Chondrocyte (in vitro differentiated cells): Measurements from ENCODE around the gene ZNF740. TPM values are rescaled to one million over a fixed set of nuclear protein-coding genes. Genes with fewer than 3 reads are reported as not detected.
"Not testable (repeated sequence)": the region's sequence is repeated elsewhere in the genome, so short reads cannot be mapped to it uniquely, and the experiment has no call there.

Experiments used
- DNase-seq: peaks from one replicate; pipeline ENCODE4 v3.0.0; 2021; ENCODE audit warnings: mixed read lengths, low spot score
- H3K27ac Mint-ChIP-seq: one replicate; pipeline ENCODE4 v1.8.0; 2021; ENCODE audit warnings: mild to moderate bottlenecking, moderate library complexity, mixed read lengths; ENCODE audit not compliant: unreplicated experiment
- H3K27me3 Mint-ChIP-seq: 2 replicates; pipeline ENCODE4 v1.8.0; 2021; ENCODE audit warnings: low read depth, mixed read lengths
- H3K36me3 Mint-ChIP-seq: 2 replicates; pipeline ENCODE4 v1.8.0; 2021; ENCODE audit warnings: low read depth, mixed read lengths
- H3K4me1 Mint-ChIP-seq: 2 replicates; pipeline ENCODE4 v1.8.0; 2021; ENCODE audit warnings: low read depth, mild to moderate bottlenecking, mixed read lengths
- H3K4me3 Mint-ChIP-seq: one replicate; pipeline ENCODE4 v1.8.0; 2021; ENCODE audit warnings: mild to moderate bottlenecking, moderate library complexity, mixed read lengths; ENCODE audit not compliant: unreplicated experiment
- H3K9me3 Mint-ChIP-seq: 2 replicates; pipeline ENCODE4 v1.8.0; 2021; ENCODE audit warnings: low read depth, mixed read lengths
- total RNA-seq: library from RNA; stranded (reverse); gene quantifications from 3 replicates; pipeline ENCODE4 v1.2.1, GENCODE V29; 2021
- TF ChIP-seq, protein P1 (sequence below): fragments of 200-600 bp; sonication (generic); IDR thresholded peaks from 2 replicates; pipeline ENCODE4 v1.5.0; 2021; ENCODE audit warnings: antibody characterized with exemption, mild to moderate bottlenecking, moderate library complexity

ZNF740 gene
- total RNA-seq, 1 donor from 2014 or later = 36.7 TPM

DNA sequence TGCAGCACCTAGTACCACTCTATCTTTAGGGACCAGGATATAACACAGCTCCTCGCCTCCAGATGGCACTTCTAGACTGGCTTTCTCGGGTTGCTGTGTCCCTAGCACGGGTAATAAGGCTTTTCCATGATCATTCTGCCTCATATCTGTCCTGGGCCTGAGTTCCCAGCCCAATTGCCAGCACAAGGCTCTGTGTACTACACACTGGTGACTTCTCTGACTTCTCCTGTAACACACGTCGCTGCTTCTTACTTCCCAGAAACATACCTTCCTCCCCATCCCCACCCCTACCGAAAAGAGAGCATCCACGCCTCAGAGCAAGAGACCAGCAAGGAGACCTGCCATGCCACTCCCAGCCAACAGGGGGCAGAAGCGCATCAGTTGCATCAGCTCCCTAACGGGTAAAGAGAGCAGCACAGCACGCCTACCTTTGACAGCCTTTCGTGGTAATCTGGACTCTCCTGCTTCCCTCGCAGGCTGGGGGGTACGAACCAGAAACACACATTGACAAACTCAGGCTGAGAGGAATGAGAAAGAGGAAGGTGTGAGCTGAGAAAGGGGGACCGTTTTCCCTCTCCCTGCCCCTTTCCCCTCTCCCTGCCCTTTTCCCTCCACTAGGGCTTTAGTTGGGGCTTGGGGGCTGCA lies 21.2 kb upstream of the ZNF740 start:
- TF ChIP-seq, protein P1, sequence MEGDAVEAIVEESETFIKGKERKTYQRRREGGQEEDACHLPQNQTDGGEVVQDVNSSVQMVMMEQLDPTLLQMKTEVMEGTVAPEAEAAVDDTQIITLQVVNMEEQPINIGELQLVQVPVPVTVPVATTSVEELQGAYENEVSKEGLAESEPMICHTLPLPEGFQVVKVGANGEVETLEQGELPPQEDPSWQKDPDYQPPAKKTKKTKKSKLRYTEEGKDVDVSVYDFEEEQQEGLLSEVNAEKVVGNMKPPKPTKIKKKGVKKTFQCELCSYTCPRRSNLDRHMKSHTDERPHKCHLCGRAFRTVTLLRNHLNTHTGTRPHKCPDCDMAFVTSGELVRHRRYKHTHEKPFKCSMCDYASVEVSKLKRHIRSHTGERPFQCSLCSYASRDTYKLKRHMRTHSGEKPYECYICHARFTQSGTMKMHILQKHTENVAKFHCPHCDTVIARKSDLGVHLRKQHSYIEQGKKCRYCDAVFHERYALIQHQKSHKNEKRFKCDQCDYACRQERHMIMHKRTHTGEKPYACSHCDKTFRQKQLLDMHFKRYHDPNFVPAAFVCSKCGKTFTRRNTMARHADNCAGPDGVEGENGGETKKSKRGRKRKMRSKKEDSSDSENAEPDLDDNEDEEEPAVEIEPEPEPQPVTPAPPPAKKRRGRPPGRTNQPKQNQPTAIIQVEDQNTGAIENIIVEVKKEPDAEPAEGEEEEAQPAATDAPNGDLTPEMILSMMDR = peak; percentile 95
- Mint-ChIP-seq H3K36me3 (peaks cover 5% of the 10 kb centered on the region), H3K27me3 (no peaks in the 10 kb centered on the region), H3K27ac (no peak overlapping the region), H3K9me3 (no peaks in the 10 kb centered on the region), H3K4me3 (no peak overlapping the region), H3K4me1 (peaks cover 10% of the 10 kb centered on the region)
- DNase-seq = no peak

DNA sequence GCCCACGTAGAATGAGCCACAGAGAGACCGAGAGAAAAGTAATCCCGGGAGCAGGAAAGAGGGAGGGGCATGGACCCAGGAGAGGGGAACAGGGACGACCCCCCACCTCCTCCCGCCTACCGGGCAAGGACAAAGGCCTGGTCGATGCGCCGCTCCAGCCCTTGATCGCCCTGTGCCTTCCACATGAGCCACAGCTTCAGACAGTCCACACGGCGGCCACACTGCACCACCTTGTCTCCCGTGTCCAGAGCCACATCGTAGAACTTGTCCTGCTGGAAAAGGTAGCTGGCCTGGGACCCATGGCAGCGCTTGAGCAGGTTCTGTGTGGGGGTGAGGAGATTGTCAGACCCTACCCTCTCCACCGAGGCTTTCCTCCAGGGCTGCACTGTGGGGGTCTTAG lies 20.5 kb upstream of the ZNF740 start:
- Mint-ChIP-seq H3K9me3 (no peaks in the 10 kb centered on the region), H3K27ac (no peak overlapping the region), H3K4me1 (peaks cover 10% of the 10 kb centered on the region), H3K4me3 (no peak overlapping the region), H3K27me3 (no peaks in the 10 kb centered on the region), H3K36me3 (peaks cover 5% of the 10 kb centered on the region)
- DNase-seq = no peak
- TF ChIP-seq, protein P1 = no peak

DNA sequence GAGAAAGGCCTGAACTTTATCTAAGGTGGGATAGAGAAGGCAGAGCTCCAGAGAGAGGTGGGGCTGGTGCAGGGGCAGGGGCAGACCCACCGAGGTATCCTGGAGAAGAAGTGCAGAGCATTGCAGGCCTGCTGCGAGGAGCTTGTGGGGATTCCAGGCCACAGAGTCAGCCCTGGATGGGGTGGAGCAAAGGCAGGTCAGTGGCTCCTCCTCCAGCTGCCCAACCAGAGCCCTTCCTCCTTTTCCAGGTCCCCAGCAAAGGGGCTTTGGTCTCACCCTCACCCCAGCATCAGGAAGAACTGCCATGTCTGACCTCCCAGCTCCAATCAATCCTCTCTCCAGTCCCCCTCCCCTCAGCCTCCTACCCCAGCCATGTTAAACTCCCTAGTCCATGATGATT lies 19.8 kb upstream of the ZNF740 start:
- Mint-ChIP-seq H3K27me3 (no peaks in the 10 kb centered on the region), H3K4me1 (peaks cover 8% of the 10 kb centered on the region), H3K4me3 (no peak overlapping the region), H3K27ac (no peak overlapping the region), H3K9me3 (no peaks in the 10 kb centered on the region), H3K36me3 (peaks cover 5% of the 10 kb centered on the region)
- TF ChIP-seq, protein P1 = no peak
- DNase-seq = no peak

DNA sequence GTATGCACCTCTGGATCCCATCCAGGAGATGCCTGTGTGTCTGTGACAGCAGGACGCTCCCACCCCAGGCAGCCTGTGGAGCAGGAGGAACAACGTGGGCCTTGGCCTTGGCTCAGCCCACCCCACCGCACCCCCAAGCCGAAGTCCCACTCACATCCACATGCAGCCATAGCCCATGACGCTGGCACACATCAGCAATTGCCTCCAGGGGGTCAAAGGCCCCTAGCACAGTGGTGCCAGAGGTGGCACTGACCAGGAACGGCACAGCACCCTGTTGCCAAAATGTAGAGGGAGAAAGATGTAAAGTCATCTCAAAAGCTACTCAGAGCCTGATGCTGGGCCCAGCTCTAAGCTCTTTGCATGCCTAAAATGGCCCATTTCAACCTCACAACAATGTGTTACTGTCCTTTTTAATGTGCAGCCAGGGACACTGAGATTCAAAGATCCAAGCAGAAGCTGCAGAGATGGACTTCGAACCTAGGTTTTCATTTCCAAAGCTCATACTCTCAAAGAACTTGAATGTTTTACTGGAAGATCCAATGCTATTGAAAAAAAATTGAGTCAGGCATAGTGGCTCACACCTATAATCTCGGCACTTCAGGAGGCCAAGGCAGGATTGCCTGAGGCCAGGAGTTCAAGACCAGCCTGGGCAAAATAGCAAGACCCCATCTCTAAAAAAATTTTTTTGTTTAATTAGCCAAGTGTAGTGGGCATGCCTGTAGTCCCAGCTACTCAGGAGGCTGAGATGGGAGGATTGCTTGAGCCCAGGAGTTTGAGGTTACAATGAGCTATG lies 19.2 kb upstream of the ZNF740 start:
- H3K4me1 Mint-ChIP-seq = peaks cover 6% of the 10 kb centered on the region
- no peak for DNase-seq
- peaks cover 7% of the 10 kb centered on the region for H3K36me3 Mint-ChIP-seq
- H3K27ac Mint-ChIP-seq = no peak overlapping the region
- TF ChIP-seq, protein P1 = no peak
- H3K27me3 Mint-ChIP-seq = no peaks in the 10 kb centered on the region
- no peak overlapping the region for H3K4me3 Mint-ChIP-seq
- no peaks in the 10 kb centered on the region for H3K9me3 Mint-ChIP-seq

DNA sequence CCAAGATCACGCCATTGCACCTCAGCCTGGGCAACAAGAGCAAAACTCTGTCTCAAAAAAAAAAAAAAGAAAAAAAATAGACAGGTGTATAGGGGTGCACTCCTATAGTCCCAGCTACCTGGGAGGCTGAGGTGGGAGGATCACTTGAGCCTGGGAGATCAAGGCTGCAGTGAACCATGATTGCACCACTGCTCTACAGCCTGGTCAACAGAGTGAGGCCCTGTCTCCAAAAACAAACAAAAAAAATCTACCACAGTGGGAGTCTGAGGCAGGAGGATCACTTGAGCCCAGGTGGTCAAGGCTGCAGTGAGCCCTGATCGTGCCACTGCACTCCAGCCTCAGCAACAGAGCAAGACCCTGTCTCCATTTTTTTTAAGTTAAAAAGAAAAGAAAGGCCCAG lies 17.5 kb upstream of the ZNF740 start:
- not testable (repeated sequence) for H3K9me3 Mint-ChIP-seq

More for the DNA sequence above, 17.5 kb upstream of the ZNF740 start:
- not testable (repeated sequence) for H3K4me3 Mint-ChIP-seq, DNase-seq, H3K27ac Mint-ChIP-seq, H3K4me1 Mint-ChIP-seq, H3K27me3 Mint-ChIP-seq
- H3K36me3 Mint-ChIP-seq = peaks cover 10% of the 10 kb centered on the region
